Psoas muscle (tissue), 8 donors: Measurements from ENCODE around the gene GPATCH8. TPM values are rescaled to one million over a fixed set of nuclear protein-coding genes. Genes with fewer than 3 reads are reported as not detected.

Experiments used
- ATAC-seq, 4 donors: fragments of 200-7000 bp; cut with Tn5 transposase; one replicate each; pipeline ENCODE4 v1.9.1; 2020; ENCODE audit warnings: moderate library complexity in 3 of 4, mild to moderate bottlenecking in 2 of 4
- DNase-seq, 2 donors: peaks; one replicate each; pipeline ENCODE4 v3.0.0-alpha.2; 2020
- H3K27ac ChIP-seq: fragments of 200-600 bp; one replicate; pipeline ENCODE4 v1.8.0; 2022
- H3K27me3 ChIP-seq, 3 donors: fragments of 200-600 bp in 1 of 3; one replicate each; pipeline versions ENCODE4 v1.6.1 to v1.8.0; 2013 to 2022; ENCODE audit warnings: low read length in 2 of 3, mild to moderate bottlenecking in 2 of 3, moderate library complexity in 1 of 3; ENCODE audit not compliant: insufficient read depth in 3 of 3
- H3K36me3 ChIP-seq, 2 donors: fragments of 200-600 bp in 1 of 2; one replicate each; pipeline versions ENCODE4 v1.6.1 to v1.8.0; 2013 to 2022; ENCODE audit warnings: low read depth in 1 of 2, mild to moderate bottlenecking in 1 of 2, moderate library complexity in 1 of 2; ENCODE audit not compliant: insufficient read depth in 1 of 2
- H3K4me1 ChIP-seq: fragments of 200-600 bp; one replicate; pipeline ENCODE4 v1.8.0; 2022
- H3K4me3 ChIP-seq: fragments of 200-600 bp; one replicate; pipeline ENCODE4 v1.8.0; 2022; ENCODE audit warnings: mild to moderate bottlenecking
- H3K9me3 ChIP-seq: fragments of 200-600 bp; one replicate; pipeline ENCODE4 v1.8.0; 2022
- WGBS, 3 donors: extraction: QIAGEN DNeasy Blood & Tissue Kit; methylation state at CpG; one replicate each; pipeline versions ENCODE4 v1.1.6 to v1.1.7; 2013; 5-methylcytosine and 5-hydroxymethylcytosine counted together
- intact Hi-C, 2 donors: fragments of 100-400 bp; cut with DNase I; formaldehyde crosslinking; loops; one replicate each; pipeline versions ENCODE4 v1.11.0 to v1.14.2; 2022
- polyA plus RNA-seq, 3 donors: library from polyadenylated mRNA; stranded (reverse); fragments of 200-250 nt; gene quantifications; one replicate each; pipeline ENCODE4 v1.2.3, GENCODE V29; 2013
- total RNA-seq, 4 donors: library from RNA; stranded (reverse); fragmentation: NEBNext Ultra II Directional in 2 of 4; extraction: Animal tissue kit (Norgen Biotek cat#: 25700) in 2 of 4; gene quantifications; one replicate each; pipeline versions ENCODE4 v1.2.1 to v1.2.4, GENCODE V29; 2021 to 2023
- TF ChIP-seq, protein P1 (sequence below): fragments of 200-600 bp; IDR thresholded peaks from one replicate; pipeline ENCODE4 v1.8.0; 2022; ENCODE audit warnings: antibody characterized with exemption
- donor health status: healthy with polysubstance abuse.
- donor health status: DM: no; HTN: no; CAD: no; lungs with moderate emphysema.
- donor health status: Bipolar disorder and iron deficiency.
- donor health status: healthy.
- donor health status: DM: yes; HTN: yes; CAD: no.
- donor health status: DM: no; HTN: no; CAD: no.
- donor health status: DM: no; HTN: no; CAD: no.
- donor health status: DM: yes; HTN: yes; CAD: no.

The GPATCH8 gene
- total and polyA plus RNA-seq, 7 donors: 5.7 to 28.1 (median 19.0) TPM

DNA sequence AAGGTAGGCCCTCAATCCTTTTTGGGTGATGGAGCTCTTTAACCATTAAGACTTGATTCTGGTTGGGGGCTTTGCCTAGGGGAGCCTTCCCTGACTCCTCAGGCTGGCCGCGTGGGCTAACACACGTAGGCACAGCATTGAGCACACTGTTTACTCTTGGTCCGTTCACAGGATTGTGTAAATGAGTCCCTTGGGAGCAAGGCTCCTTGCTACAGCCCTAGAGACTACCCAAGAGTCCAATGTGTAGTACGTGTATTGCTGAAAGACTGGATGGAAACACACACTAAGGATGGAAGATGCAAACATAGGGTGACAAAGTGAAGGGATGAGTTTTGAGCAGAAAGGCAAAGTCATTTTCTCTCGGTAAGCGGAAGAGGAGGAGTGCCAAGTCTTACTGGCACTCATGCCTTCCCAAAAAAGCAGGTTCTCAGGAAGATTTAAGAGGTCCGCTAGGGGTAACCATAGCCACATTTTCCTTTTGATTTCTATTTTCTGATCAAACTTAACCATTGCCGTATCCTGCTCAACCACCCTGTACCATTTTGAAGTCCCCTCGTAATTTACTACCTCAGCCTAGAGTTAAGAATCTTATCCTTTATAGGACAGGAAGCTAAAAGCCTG lies 112.8 kb downstream of the GPATCH8 start:
- Histone ChIP-seq H3K4me1 (peaks cover 7% of the 10 kb centered on the region), H3K27ac (no peak overlapping the region), H3K27me3 (peaks cover 0 to 10% (median 0%) of the 10 kb centered on the region in 3 donors), H3K9me3 (no peaks in the 10 kb centered on the region), H3K36me3 (peaks cover 0 to 7% of the 10 kb centered on the region in 2 donors), H3K4me3 (no peak overlapping the region)
- intact Hi-C loops: no loop called here
- 63 to 78% (median 66%) methylated on average over 10 of the region's 10 CpGs for WGBS, 3 donors
- no peak for ATAC-seq
- TF ChIP-seq, protein P1, sequence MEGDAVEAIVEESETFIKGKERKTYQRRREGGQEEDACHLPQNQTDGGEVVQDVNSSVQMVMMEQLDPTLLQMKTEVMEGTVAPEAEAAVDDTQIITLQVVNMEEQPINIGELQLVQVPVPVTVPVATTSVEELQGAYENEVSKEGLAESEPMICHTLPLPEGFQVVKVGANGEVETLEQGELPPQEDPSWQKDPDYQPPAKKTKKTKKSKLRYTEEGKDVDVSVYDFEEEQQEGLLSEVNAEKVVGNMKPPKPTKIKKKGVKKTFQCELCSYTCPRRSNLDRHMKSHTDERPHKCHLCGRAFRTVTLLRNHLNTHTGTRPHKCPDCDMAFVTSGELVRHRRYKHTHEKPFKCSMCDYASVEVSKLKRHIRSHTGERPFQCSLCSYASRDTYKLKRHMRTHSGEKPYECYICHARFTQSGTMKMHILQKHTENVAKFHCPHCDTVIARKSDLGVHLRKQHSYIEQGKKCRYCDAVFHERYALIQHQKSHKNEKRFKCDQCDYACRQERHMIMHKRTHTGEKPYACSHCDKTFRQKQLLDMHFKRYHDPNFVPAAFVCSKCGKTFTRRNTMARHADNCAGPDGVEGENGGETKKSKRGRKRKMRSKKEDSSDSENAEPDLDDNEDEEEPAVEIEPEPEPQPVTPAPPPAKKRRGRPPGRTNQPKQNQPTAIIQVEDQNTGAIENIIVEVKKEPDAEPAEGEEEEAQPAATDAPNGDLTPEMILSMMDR: no peak
- DNase-seq: no peak

DNA sequence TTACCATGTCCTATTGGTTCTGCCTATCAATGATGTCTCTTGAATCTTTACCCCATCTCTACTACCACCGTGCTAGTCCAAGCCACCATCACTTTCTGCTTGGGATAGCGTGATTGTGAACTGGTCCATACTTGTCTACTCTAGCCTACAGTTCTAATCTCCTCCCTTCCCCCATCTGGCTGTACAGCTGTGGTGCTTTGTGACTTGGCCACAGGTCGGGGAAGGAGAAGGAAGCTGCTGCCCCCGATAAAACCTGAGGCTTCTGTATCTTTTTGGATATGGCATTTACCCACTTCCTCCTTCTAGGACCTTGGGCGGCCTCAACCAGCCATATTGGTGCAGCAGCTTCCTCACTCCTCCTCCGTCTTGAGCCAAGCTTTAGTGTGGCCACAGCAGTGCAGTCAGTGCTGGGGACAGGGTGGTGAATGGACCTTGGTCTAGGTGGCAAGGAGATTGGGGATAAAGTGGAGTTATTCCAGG lies 113.4 kb downstream of the GPATCH8 start:
- Histone ChIP-seq H3K9me3 (no peaks in the 10 kb centered on the region), H3K27ac (no peak overlapping the region), H3K4me3 (no peak overlapping the region), H3K4me1 (peaks cover 7% of the 10 kb centered on the region), H3K36me3 (peaks cover 0 to 1% of the 10 kb centered on the region in 2 donors), H3K27me3 (peaks cover 0 to 14% (median 5%) of the 10 kb centered on the region in 3 donors)
- TF ChIP-seq, protein P1: no peak
- intact Hi-C loops: no loop called here
- 82 to 86% (median 85%) methylated on average over 6 of the region's 6 CpGs for WGBS, 3 donors
- ATAC-seq (no peak), DNase-seq (no peak)

DNA sequence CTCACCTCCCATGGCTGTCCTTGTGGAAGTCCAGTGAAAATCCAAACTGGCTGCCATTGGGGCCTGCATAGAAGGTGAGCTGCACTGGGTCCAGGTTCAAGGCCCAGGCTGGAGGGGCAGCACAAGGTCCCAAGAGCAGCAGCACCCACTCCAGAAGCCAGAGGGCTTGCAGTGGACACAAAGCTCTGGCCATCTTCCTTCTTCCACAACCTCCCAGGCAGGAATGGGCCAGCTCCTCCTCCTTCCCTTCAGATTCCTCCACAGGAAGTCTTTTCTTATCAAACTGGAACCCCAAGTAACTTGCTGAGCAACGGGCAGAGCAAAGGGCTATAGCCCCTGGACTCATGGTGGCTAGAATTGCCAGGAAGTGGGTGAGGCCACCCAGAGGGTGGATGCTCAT lies 113.9 kb downstream of the GPATCH8 start, which contains the start of gene ITGA2B:
Gene ITGA2B (minus strand): TSS at position 369 of the 400 bp plus-strand sequence. CDS start 176 bp downstream, at position 193.
- TF ChIP-seq, protein P1: no peak
- intact Hi-C loops: no loop called here
- ATAC-seq: no peak

DNA sequence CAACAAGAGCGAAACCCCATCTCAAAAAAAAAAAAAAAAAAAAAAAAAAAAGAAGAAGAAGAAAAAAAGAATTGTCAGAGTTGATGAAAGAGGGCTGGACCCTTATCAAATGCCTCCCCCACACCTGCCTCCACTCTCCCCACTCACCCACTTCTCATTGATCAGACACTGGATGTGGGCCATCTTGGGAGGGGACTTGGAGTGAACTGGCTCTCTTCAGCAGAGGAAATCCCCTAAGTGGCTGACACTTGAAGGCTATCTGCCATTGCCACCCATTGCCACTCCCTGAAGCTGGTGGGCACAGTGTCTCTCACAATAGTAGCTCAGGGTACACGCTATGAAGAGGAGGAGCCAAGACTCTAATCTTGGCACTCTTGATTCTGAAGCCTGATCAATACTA lies 115.4 kb downstream of the GPATCH8 start:
- Histone ChIP-seq H3K27ac (no peak overlapping the region), H3K9me3 (no peaks in the 10 kb centered on the region), H3K27me3 (peaks cover 0 to 31% (median 11%) of the 10 kb centered on the region in 3 donors), H3K4me1 (peaks cover 7% of the 10 kb centered on the region), H3K36me3 (no peaks in the 10 kb centered on the region), H3K4me3 (no peak overlapping the region)
- intact Hi-C loops: no loop called here
- TF ChIP-seq, protein P1: no peak
- WGBS, 3 donors: 76 to 89% (median 89%) methylated on average over 2 of the region's 2 CpGs
- DNase-seq (no peak), ATAC-seq (no peak)

More for the DNA sequence above, 113.9 kb downstream of the GPATCH8 start, which contains the start of gene ITGA2B:
- H3K9me3 ChIP-seq: no peaks in the 10 kb centered on the region
- DNase-seq: no peak
- H3K4me3 ChIP-seq: no peak within 1 kb of the TSS
- H3K27ac ChIP-seq: no peak within 1 kb of the TSS
- peaks cover 0 to 19% (median 8%) of the 10 kb centered on the region in 3 donors for H3K27me3 ChIP-seq
- H3K36me3 ChIP-seq: no peaks in the 10 kb centered on the region
- peaks cover 7% of the 10 kb centered on the region for H3K4me1 ChIP-seq
- 30 to 45% (median 35%) methylated on average over 1 of the region's 1 CpG for WGBS, 3 donors

DNA sequence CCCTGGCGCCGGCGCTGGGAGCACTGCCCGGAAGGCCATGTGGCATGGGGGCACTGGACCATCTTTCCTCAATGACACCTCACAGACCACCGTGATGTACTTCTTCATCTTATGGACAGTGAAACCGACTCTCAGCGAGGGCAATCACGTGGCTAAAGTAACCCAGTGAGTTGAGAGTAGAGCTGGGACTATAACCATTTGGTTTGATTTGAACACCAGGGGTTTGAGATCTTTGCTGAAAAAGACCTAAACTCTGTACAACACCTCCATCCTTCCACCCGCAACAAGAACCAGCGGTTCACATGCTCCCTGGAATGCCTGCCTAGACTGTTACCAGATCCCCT lies 117.1 kb downstream of the GPATCH8 start:
- DNase-seq: no peak
- Histone ChIP-seq H3K4me3 (peak overlapping the region; percentile 70), H3K27me3 (peaks cover 0 to 31% (median 15%) of the 10 kb centered on the region in 3 donors), H3K4me1 (peaks cover 7% of the 10 kb centered on the region), H3K9me3 (no peaks in the 10 kb centered on the region), H3K36me3 (no peaks in the 10 kb centered on the region), H3K27ac (no peak overlapping the region)
- 25 to 27% (median 27%) methylated on average over 10 of the region's 10 CpGs for WGBS, 3 donors
- intact Hi-C loops: no loop called here
- ATAC-seq: no peak
- TF ChIP-seq, protein P1: no peak
